SJCRH30 (cell line): ENCODE results near the gene NOC2L. TPM values are rescaled to one million over a fixed set of nuclear protein-coding genes. Genes with fewer than 3 reads are reported as not detected.

ENCODE experiments used
- DNase-seq, 2 experiments: peaks; one replicate each; pipeline ENCODE4 v3.0.0-alpha.2; 2015 to 2020
- H3K27ac ChIP-seq: fragments of 250-450 bp; sonication (Bioruptor Pico); 2 replicates; pipeline ENCODE4 v1.5.1; 2020; ENCODE audit warnings: mild to moderate bottlenecking, moderate library complexity
- H3K27me3 ChIP-seq: fragments of 250-450 bp; sonication (Bioruptor Pico); 2 replicates; pipeline ENCODE4 v1.5.1; 2020; ENCODE audit warnings: mild to moderate bottlenecking, moderate library complexity
- H3K36me3 ChIP-seq: fragments of 250-450 bp; sonication (Bioruptor Pico); 2 replicates; pipeline ENCODE4 v1.5.1; 2020; ENCODE audit warnings: mild to moderate bottlenecking, moderate library complexity
- H3K4me1 ChIP-seq: fragments of 250-450 bp; sonication (Bioruptor Pico); 2 replicates; pipeline ENCODE4 v1.5.1; 2020; ENCODE audit warnings: mild to moderate bottlenecking, moderate library complexity
- H3K4me3 ChIP-seq: fragments of 250-450 bp; sonication (Bioruptor Pico); 2 replicates; pipeline ENCODE4 v1.5.1; 2020; ENCODE audit warnings: mild to moderate bottlenecking, moderate library complexity
- H3K9me3 ChIP-seq: fragments of 250-450 bp; sonication (Bioruptor Pico); replicated peaks from 2 replicates; pipeline ENCODE4 v1.5.1; 2020; ENCODE audit warnings: mild to moderate bottlenecking, moderate library complexity
- total RNA-seq: library from RNA; depleted of rRNA; stranded (reverse); fragments of >200 nt; shearing (Covaris generic); gene quantifications from 2 replicates; pipeline ENCODE4 v1.2.3, GENCODE V29; 2014

Gene NOC2L
- total RNA-seq, 1 experiment from 2014 or later = 147 TPM

GRCh38 chr1:964691-965525, 5.9 kb upstream of the NOC2L start:
- H3K4me1 ChIP-seq = no peaks in the 10 kb centered on the region
- H3K9me3 ChIP-seq = no peaks in the 10 kb centered on the region
- H3K36me3 ChIP-seq = no peaks in the 10 kb centered on the region
- H3K27me3 ChIP-seq = no peaks in the 10 kb centered on the region
- H3K4me3 ChIP-seq = no peak overlapping the region
- no peak overlapping the region for H3K27ac ChIP-seq
- DNase-seq = no peak

- Histone ChIP-seq H3K27ac (no peak overlapping the region), H3K27me3 (no peaks in the 10 kb centered on the region), H3K4me1 (no peaks in the 10 kb centered on the region), H3K36me3 (no peaks in the 10 kb centered on the region), H3K4me3 (no peak overlapping the region), H3K9me3 (no peaks in the 10 kb centered on the region)
- no peak for DNase-seq
Observed at GRCh38 chr1:963746-964525, 4.9 kb upstream of the NOC2L start.

- Histone ChIP-seq H3K27me3 (no peaks in the 10 kb centered on the region), H3K4me1 (no peaks in the 10 kb centered on the region), H3K36me3 (no peaks in the 10 kb centered on the region), H3K27ac (no peak overlapping the region), H3K4me3 (no peak overlapping the region), H3K9me3 (no peaks in the 10 kb centered on the region)
- no peak for DNase-seq
Observed at GRCh38 chr1:963301-963651, 4.2 kb upstream of the NOC2L start.

- no peaks in the 10 kb centered on the region for H3K9me3 ChIP-seq
- no peaks in the 10 kb centered on the region for H3K27me3 ChIP-seq
- H3K4me3 ChIP-seq = no peak overlapping the region
- no peaks in the 10 kb centered on the region for H3K36me3 ChIP-seq
- H3K4me1 ChIP-seq = peaks cover 5% of the 10 kb centered on the region; the same call in 1 of the 2 replicates
- no peak for DNase-seq
- no peak overlapping the region for H3K27ac ChIP-seq
Observed at GRCh38 chr1:962381-963300, 3.6 kb upstream of the NOC2L start.

- Histone ChIP-seq H3K27ac (no peak overlapping the region), H3K36me3 (peaks cover 10% of the 10 kb centered on the region), H3K27me3 (no peaks in the 10 kb centered on the region), H3K4me3 (peak overlapping the region; percentile 73), H3K4me1 (peaks cover 5% of the 10 kb centered on the region; the same call in 1 of the 2 replicates), H3K9me3 (no peaks in the 10 kb centered on the region)
- DNase-seq = peak in 1 of 2 experiments; percentile 35
Observed at GRCh38 chr1:961132-961669, 2.1 kb upstream of the NOC2L start.

GRCh38 chr1:960363-961131, 1.5 kb upstream of the NOC2L start, which contains the start of gene KLHL17:
TSS of gene KLHL17 (plus strand) at chr1:960584. CDS start at chr1:960694, 110 bp downstream.
- H3K27me3 ChIP-seq = no peaks in the 10 kb centered on the region
- peaks cover 15% of the 10 kb centered on the region for H3K36me3 ChIP-seq
- H3K4me3 ChIP-seq = peak within 1 kb of the TSS; percentile 95
- DNase-seq = peak; percentile 80 to 85
- no peaks in the 10 kb centered on the region for H3K9me3 ChIP-seq
- no peak within 1 kb of the TSS for H3K27ac ChIP-seq
- H3K4me1 ChIP-seq = peaks cover 5% of the 10 kb centered on the region; the same call in 1 of the 2 replicates

- DNase-seq = no peak
- Histone ChIP-seq H3K36me3 (peaks cover 20% of the 10 kb centered on the region), H3K27me3 (no peaks in the 10 kb centered on the region), H3K27ac (no peak overlapping the region), H3K4me3 (peak overlapping the region; percentile 73), H3K4me1 (peaks cover 5% of the 10 kb centered on the region; the same call in 1 of the 2 replicates), H3K9me3 (no peaks in the 10 kb centered on the region)
Observed at GRCh38 chr1:959731-960362, 791 bp upstream of the NOC2L start.

GRCh38 chr1:956636-957035, 2.4 kb downstream of the NOC2L start:
- Histone ChIP-seq H3K9me3 (no peaks in the 10 kb centered on the region), H3K36me3 (peaks cover 48% of the 10 kb centered on the region), H3K4me1 (peaks cover 5% of the 10 kb centered on the region; the same call in 1 of the 2 replicates), H3K4me3 (no peak overlapping the region), H3K27me3 (no peaks in the 10 kb centered on the region), H3K27ac (no peak overlapping the region)
- no peak for DNase-seq

GRCh38 chr1:955474-955873, 3.6 kb downstream of the NOC2L start:
- DNase-seq = no peak
- Histone ChIP-seq H3K27ac (no peak overlapping the region), H3K4me1 (peaks cover 5% of the 10 kb centered on the region; the same call in 1 of the 2 replicates), H3K4me3 (no peak overlapping the region), H3K27me3 (no peaks in the 10 kb centered on the region), H3K9me3 (no peaks in the 10 kb centered on the region), H3K36me3 (peaks cover 60% of the 10 kb centered on the region)

- no peak overlapping the region for H3K27ac ChIP-seq
- H3K36me3 ChIP-seq = peaks cover 66% of the 10 kb centered on the region
- H3K4me3 ChIP-seq = no peak overlapping the region
- DNase-seq = no peak
- no peaks in the 10 kb centered on the region for H3K9me3 ChIP-seq
- H3K27me3 ChIP-seq = no peaks in the 10 kb centered on the region
- H3K4me1 ChIP-seq = peaks cover 5% of the 10 kb centered on the region; the same call in 1 of the 2 replicates
Observed at GRCh38 chr1:954927-955326, 4.1 kb downstream of the NOC2L start.

- DNase-seq = no peak
- no peak overlapping the region for H3K4me3 ChIP-seq
- peaks cover 70% of the 10 kb centered on the region for H3K36me3 ChIP-seq
- no peak overlapping the region for H3K27ac ChIP-seq
- no peaks in the 10 kb centered on the region for H3K27me3 ChIP-seq
- no peaks in the 10 kb centered on the region for H3K9me3 ChIP-seq
- H3K4me1 ChIP-seq = peaks cover 5% of the 10 kb centered on the region; the same call in 1 of the 2 replicates
Observed at GRCh38 chr1:953524-954320, 5.3 kb downstream of the NOC2L start.

- no peak for DNase-seq
Observed at GRCh38 chr1:952603-953002, 6.5 kb downstream of the NOC2L start.

More at GRCh38 chr1:952603-953002, 6.5 kb downstream of the NOC2L start:
- no peak overlapping the region for H3K27ac ChIP-seq
- no peaks in the 10 kb centered on the region for H3K27me3 ChIP-seq
- H3K4me3 ChIP-seq = no peak overlapping the region
- peaks cover 76% of the 10 kb centered on the region for H3K36me3 ChIP-seq
- no peaks in the 10 kb centered on the region for H3K9me3 ChIP-seq
- H3K4me1 ChIP-seq = peaks cover under 1% of the 10 kb centered on the region; the same call in 1 of the 2 replicates
